CD4-positive, alpha-beta memory T cell (primary cell): ENCODE measurements around the gene SPARC. TPM values are rescaled to one million over a fixed set of nuclear protein-coding genes. Genes with fewer than 3 reads are reported as not detected.
A peak's percentile ranks its signal among the peaks of the same experiment; 100 is the strongest.
"Not testable (repeated sequence)": the region's sequence is repeated elsewhere in the genome, so short reads cannot be mapped to it uniquely, and the experiment has no call there.

ENCODE experiments used
- CTCF ChIA-PET: fragments of 350-600 bp; sonication (Branson Sonifier 250); formaldehyde crosslinking; loops from one replicate; lab custom pipeline; 2021; ENCODE audit warnings: inconsistent platforms; ENCODE audit not compliant: partially characterized antibody; lab: Charles Lee
- POLR2A ChIA-PET: fragments of 350-600 bp; sonication (Branson Sonifier 250); formaldehyde crosslinking; loops from one replicate; lab custom pipeline; 2021; ENCODE audit not compliant: partially characterized antibody; lab: Charles Lee
- DNase-seq, 5 donors: peaks; one replicate each; pipeline versions ENCODE4 v3.0.0 to v3.0.0-alpha.2; 2020 to 2022; ENCODE audit warnings: mixed read lengths in 1 of 5
- H3K27ac ChIP-seq: one replicate; pipeline ENCODE4 v1.7.0; 2013; ENCODE audit warnings: low read depth, low read length
- H3K27me3 ChIP-seq: 2 replicates; pipeline ENCODE4 v1.7.0; 2013; ENCODE audit warnings: mild to moderate bottlenecking, low read length, moderate library complexity; ENCODE audit not compliant: insufficient read depth
- H3K36me3 ChIP-seq: 2 replicates; pipeline ENCODE4 v1.7.0; 2013; ENCODE audit warnings: mild to moderate bottlenecking, low read length, moderate library complexity; ENCODE audit not compliant: insufficient read depth
- H3K4me1 ChIP-seq: 2 replicates; pipeline ENCODE4 v1.7.0; 2013; ENCODE audit warnings: mild to moderate bottlenecking, low read length, moderate library complexity; ENCODE audit not compliant: insufficient read depth
- H3K4me3 ChIP-seq, 2 donors: one replicate each; pipeline ENCODE4 v1.7.0; 2013; ENCODE audit warnings: low read length in 2 of 2, mild to moderate bottlenecking in 1 of 2
- H3K9me3 ChIP-seq, 2 donors: one replicate each; pipeline ENCODE4 v1.7.0; 2013; ENCODE audit warnings: low read length in 2 of 2, control low read depth in 1 of 2; ENCODE audit not compliant: control insufficient read depth in 1 of 2
- H3K27ac Mint-ChIP-seq, 7 donors: one replicate each; pipeline ENCODE4 v1.8.0; 2020 to 2021; ENCODE audit warnings: mixed read lengths in 7 of 7, mild to moderate bottlenecking in 6 of 7, inconsistent platforms in 3 of 7, moderate library complexity in 3 of 7
- H3K27me3 Mint-ChIP-seq, 2 donors: one replicate each; pipeline ENCODE4 v1.8.0; 2020 to 2021; ENCODE audit warnings: mixed read lengths in 2 of 2
- H3K36me3 Mint-ChIP-seq, 2 donors: one replicate each; pipeline ENCODE4 v1.8.0; 2020 to 2021; ENCODE audit warnings: mixed read lengths in 2 of 2, inconsistent platforms in 1 of 2, mild to moderate bottlenecking in 1 of 2
- H3K4me1 Mint-ChIP-seq, 4 donors: one replicate each; pipeline ENCODE4 v1.8.0; 2020 to 2021; ENCODE audit warnings: mixed read lengths in 4 of 4, mild to moderate bottlenecking in 1 of 4
- H3K4me3 Mint-ChIP-seq, 8 donors: one replicate each; pipeline ENCODE4 v1.8.0; 2020 to 2021; ENCODE audit warnings: mixed read lengths in 8 of 8, mild to moderate bottlenecking in 7 of 8, moderate library complexity in 6 of 8, inconsistent platforms in 3 of 8
- H3K9me3 Mint-ChIP-seq, 8 donors: one replicate each; pipeline ENCODE4 v1.8.0; 2020 to 2021; ENCODE audit warnings: mixed read lengths in 8 of 8, mild to moderate bottlenecking in 5 of 8, inconsistent platforms in 3 of 8, moderate library complexity in 1 of 8
- intact Hi-C: fragments of 100-400 bp; cut with micrococcal nuclease; formaldehyde crosslinking; loops from one replicate; pipeline ENCODE4 v1.15.1; 2023
- polyA plus RNA-seq, 2 donors: library from polyadenylated mRNA; unstranded; fragments of 300-500 nt; fragmentation: Illumina TruSeq; gene quantifications; one replicate each; pipeline ENCODE4 v1.2.3, GENCODE V29; 2021
- total RNA-seq, 2 experiments: library from RNA; stranded (reverse); gene quantifications; one replicate each; pipeline ENCODE4 v1.2.3, GENCODE V29; 2021

SPARC gene, protein sequence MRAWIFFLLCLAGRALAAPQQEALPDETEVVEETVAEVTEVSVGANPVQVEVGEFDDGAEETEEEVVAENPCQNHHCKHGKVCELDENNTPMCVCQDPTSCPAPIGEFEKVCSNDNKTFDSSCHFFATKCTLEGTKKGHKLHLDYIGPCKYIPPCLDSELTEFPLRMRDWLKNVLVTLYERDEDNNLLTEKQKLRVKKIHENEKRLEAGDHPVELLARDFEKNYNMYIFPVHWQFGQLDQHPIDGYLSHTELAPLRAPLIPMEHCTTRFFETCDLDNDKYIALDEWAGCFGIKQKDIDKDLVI
- total RNA-seq (under 1 TPM; 0.19 to 0.47 TPM), polyA plus RNA-seq (under 1 TPM in 1 of 2 donors, not detected in 1; 0.37 TPM)

DNA sequence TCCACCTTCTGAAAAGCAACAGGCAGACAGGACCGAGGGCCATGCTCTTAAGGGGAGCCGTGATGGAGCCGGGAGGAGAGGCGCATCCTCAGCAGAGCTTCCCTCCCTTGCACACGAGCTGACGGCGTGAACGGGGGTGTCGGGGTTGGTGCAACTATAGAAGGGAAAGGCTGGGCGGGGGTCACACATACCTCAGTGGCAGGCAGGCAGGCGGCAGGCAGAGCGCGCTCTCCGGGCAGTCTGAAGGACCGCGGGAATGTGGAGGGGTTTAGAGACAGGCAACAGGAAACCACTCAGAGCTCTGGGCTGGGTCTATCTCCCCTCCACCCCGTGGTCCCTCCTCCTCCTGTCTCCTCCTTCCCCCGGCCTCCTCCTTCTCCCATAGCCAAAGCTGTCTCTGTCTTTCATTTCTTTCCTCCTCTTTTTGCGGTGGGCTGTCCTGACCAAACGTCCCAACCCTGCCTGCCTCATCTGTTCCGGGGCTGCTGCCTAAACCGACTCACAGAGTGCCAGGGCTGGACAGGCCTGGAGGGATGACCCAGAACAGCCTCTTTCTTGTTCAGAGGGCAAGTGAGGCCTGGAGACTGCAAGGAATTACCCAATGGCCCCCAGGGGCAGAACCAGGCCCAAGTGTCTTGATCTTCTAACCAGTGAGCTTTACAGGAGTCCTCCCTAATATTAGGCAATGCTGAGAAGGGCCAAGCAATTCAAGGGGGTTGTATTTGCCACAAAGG, at the start of gene SPARC:
Gene SPARC, minus strand, starts transcription at position 242 of the 734 bp plus-strand sequence. CDS start 10,727 bp downstream, outside the sequence.
- Mint-ChIP-seq H3K4me3 (peak within 1 kb of the TSS in 6 of 8 donors; percentile 2 to 70 (median 64)), H3K36me3 (no peaks in the 10 kb centered on the region), H3K27me3 (peaks cover 22 to 38% of the 10 kb centered on the region in 2 donors), H3K27ac (peak within 1 kb of the TSS in 3 of 7 donors; percentile 6 to 33 (median 7)), H3K9me3 (peaks cover 0 to 2% (median 0%) of the 10 kb centered on the region in 8 donors), H3K4me1 (peaks cover 2 to 13% (median 9%) of the 10 kb centered on the region in 4 donors)
- intact Hi-C loops = no loop called here
- no peaks in the 10 kb centered on the region for H3K4me1 ChIP-seq
- no peak within 1 kb of the TSS for H3K27ac ChIP-seq
- H3K4me3 ChIP-seq = no peak within 1 kb of the TSS
- no peaks in the 10 kb centered on the region for H3K9me3 ChIP-seq
- no peak for DNase-seq
- ChIA-PET CTCF (interaction anchor here (0.5 to 1.8 kb wide), 2 partner anchors 12 to 28 kb away, joined by 4 to 5 read pairs; no protein-coding TSS in a partner anchor), POLR2A (no interaction called here)
- no peaks in the 10 kb centered on the region for H3K36me3 ChIP-seq
- H3K27me3 ChIP-seq = peaks cover 5% of the 10 kb centered on the region

DNA sequence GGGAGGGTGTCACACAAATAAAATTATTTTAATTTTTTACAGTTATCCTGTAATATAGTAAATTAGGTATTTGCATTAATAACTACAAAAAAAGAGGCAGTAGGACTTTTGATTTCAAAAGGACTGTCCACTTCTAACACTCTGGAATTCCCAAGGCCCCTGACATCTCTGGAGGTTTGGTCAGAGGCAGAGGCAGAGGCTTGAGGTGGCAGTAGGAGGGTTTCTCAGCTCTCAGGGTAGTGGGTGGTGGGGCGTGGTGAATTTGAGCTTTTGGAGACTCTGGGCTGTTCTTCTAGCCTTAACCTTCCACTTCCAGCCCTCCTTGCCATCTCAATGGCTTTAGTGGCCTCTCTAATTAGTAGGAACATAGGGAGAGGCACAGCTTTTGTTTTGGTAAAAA, 48.9 kb upstream of the SPARC start:
- Mint-ChIP-seq H3K36me3 (peaks cover 37 to 44% of the 10 kb centered on the region in 2 donors), H3K4me1 (peaks cover 4 to 8% (median 5%) of the 10 kb centered on the region in 4 donors), H3K9me3 (no peaks in the 10 kb centered on the region), H3K4me3 (no peak overlapping the region), H3K27ac (no peak overlapping the region), H3K27me3 (no peaks in the 10 kb centered on the region)
- CTCF ChIA-PET = interaction anchor here (1.4 kb wide), 1 partner anchor 11 kb away, joined by 3 read pairs; no protein-coding TSS in a partner anchor
- intact Hi-C loops = no loop called here
- H3K4me1 ChIP-seq = peaks cover 4% of the 10 kb centered on the region
- H3K27ac ChIP-seq = no peak overlapping the region
- H3K27me3 ChIP-seq = no peaks in the 10 kb centered on the region
- no peak for DNase-seq
- H3K36me3 ChIP-seq = no peaks in the 10 kb centered on the region
- no peak overlapping the region for H3K4me3 ChIP-seq
- POLR2A ChIA-PET = interaction anchor here (1.4 kb wide), 1 partner anchor 17 kb away, joined by 3 read pairs; no protein-coding TSS in a partner anchor
- no peaks in the 10 kb centered on the region for H3K9me3 ChIP-seq

- Histone ChIP-seq H3K27me3 (no peaks in the 10 kb centered on the region), H3K27ac (no peak overlapping the region), H3K36me3 (no peaks in the 10 kb centered on the region), H3K4me1 (no peaks in the 10 kb centered on the region), H3K4me3 (no peak overlapping the region), H3K9me3 (no peaks in the 10 kb centered on the region)
- no peak overlapping the region for H3K27ac Mint-ChIP-seq
- intact Hi-C loops = no loop called here
- H3K36me3 Mint-ChIP-seq = peaks cover 46 to 49% of the 10 kb centered on the region in 2 donors
- no peaks in the 10 kb centered on the region for H3K27me3 Mint-ChIP-seq
- H3K4me3 Mint-ChIP-seq = no peak overlapping the region
- no peak for DNase-seq
- H3K9me3 Mint-ChIP-seq = peaks cover 0 to 14% (median 12%) of the 10 kb centered on the region in 8 donors
- POLR2A ChIA-PET = no interaction called here
- CTCF ChIA-PET = no interaction called here
- peaks cover 0 to 3% (median 0%) of the 10 kb centered on the region in 4 donors for H3K4me1 Mint-ChIP-seq
Observed at GRCh38 chr5:151734064-151734408, 47.3 kb upstream of the SPARC start.

- intact Hi-C loops = no loop called here
- Mint-ChIP-seq H3K27me3 (no peaks in the 10 kb centered on the region), H3K27ac (no peak overlapping the region), H3K4me1 (peaks cover 0 to 3% (median 0%) of the 10 kb centered on the region in 4 donors), H3K36me3 (peaks cover 44 to 50% of the 10 kb centered on the region in 2 donors), H3K9me3 (peaks cover 0 to 14% (median 12%) of the 10 kb centered on the region in 8 donors), H3K4me3 (no peak overlapping the region)
- no peaks in the 10 kb centered on the region for H3K27me3 ChIP-seq
- ChIA-PET POLR2A (no interaction called here), CTCF (no interaction called here)
- H3K4me1 ChIP-seq = no peaks in the 10 kb centered on the region
- no peak overlapping the region for H3K27ac ChIP-seq
- DNase-seq = no peak
- H3K4me3 ChIP-seq = no peak overlapping the region
- no peaks in the 10 kb centered on the region for H3K9me3 ChIP-seq
- H3K36me3 ChIP-seq = no peaks in the 10 kb centered on the region
Observed at GRCh38 chr5:151733358-151734063, 46.8 kb upstream of the SPARC start.

DNA sequence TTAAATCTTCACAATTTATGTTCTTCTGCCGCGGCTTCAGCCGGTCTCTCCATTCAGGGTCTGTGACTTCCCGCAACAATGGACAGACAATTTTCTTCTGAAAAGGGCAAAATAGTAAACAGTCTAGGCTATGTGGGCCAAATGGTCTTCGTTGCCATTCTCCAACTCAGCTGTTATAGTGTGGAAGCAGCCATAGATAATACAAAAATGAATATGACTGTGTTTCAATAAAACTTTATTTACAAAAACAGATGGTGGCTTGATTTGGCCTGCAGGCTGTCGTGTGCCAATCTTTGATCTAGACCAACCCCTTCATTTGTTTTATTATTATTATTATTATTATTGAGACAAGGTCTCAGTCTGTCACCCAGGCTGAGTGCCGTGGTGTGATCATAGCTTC, 43.7 kb upstream of the SPARC start:
- Histone ChIP-seq H3K27me3 (no peaks in the 10 kb centered on the region), H3K36me3 (no peaks in the 10 kb centered on the region), H3K9me3 (no peaks in the 10 kb centered on the region), H3K4me3 (no peak overlapping the region), H3K27ac (no peak overlapping the region), H3K4me1 (no peaks in the 10 kb centered on the region)
- Mint-ChIP-seq H3K36me3 (peaks cover 28 to 36% of the 10 kb centered on the region in 2 donors), H3K27ac (no peak overlapping the region), H3K27me3 (no peaks in the 10 kb centered on the region), H3K9me3 (peaks cover 0 to 15% (median 13%) of the 10 kb centered on the region in 8 donors), H3K4me1 (peaks cover 0 to 3% (median 0%) of the 10 kb centered on the region in 4 donors), H3K4me3 (no peak overlapping the region)
- ChIA-PET POLR2A (no interaction called here), CTCF (interaction anchor here (0.8 to 1.2 kb wide), 2 partner anchors 9 to 11 kb away, joined by 3 read pairs; no protein-coding TSS in a partner anchor)
- no peak for DNase-seq
- intact Hi-C loops = no loop called here

- H3K27me3 ChIP-seq, H3K9me3 ChIP-seq, POLR2A ChIA-PET, intact Hi-C loops, H3K36me3 ChIP-seq, H3K4me3 Mint-ChIP-seq, DNase-seq, H3K27ac ChIP-seq, H3K27me3 Mint-ChIP-seq, CTCF ChIA-PET, H3K4me3 ChIP-seq, H3K4me1 Mint-ChIP-seq, H3K4me1 ChIP-seq: not testable (repeated sequence)
- peak overlapping the region in 1 of 7 donors; percentile 29 for H3K27ac Mint-ChIP-seq
- H3K9me3 Mint-ChIP-seq = peaks cover 0 to 15% (median 13%) of the 10 kb centered on the region in 8 donors
- peaks cover 26 to 36% of the 10 kb centered on the region in 2 donors for H3K36me3 Mint-ChIP-seq
Observed at GRCh38 chr5:151729597-151729996, 42.9 kb upstream of the SPARC start.
